SH-SY5Y (cell line): ENCODE measurements around the gene MYO1D.

Experiments
- GATA2 ChIP-seq: IDR thresholded peaks from 2 replicates; pipeline ENCODE4 v1.6.1; 2011; ENCODE audit warnings: mild to moderate bottlenecking, low read depth, low read length
- GATA3 ChIP-seq: IDR thresholded peaks from 2 replicates; pipeline ENCODE4 v1.6.1; 2011; ENCODE audit warnings: low read depth, mild to moderate bottlenecking, low read length, moderate library complexity

- no peak for TF ChIP-seq GATA2
- TF ChIP-seq GATA3, result no peak
Measured at GRCh38 chr17:32693194-32693897, 183.6 kb downstream of the MYO1D start.
